Right atrium auricular region (tissue), 2 donors: ENCODE results near the gene AHCTF1. TPM values are rescaled to one million over a fixed set of nuclear protein-coding genes. Genes with fewer than 3 reads are reported as not detected.

Experiments
- DNase-seq: peaks from one replicate; pipeline ENCODE4 v3.0.0-alpha.2; 2019; ENCODE audit warnings: low spot score
- H3K27ac ChIP-seq, 2 donors: fragments of 200-600 bp; sonication (generic); 1 replicate in 1 of 2; 2 replicates in 1 of 2; pipeline ENCODE4 v1.5.1; 2016 to 2019
- H3K27me3 ChIP-seq, 2 donors: fragments of 200-600 bp; sonication (generic); one replicate each; pipeline versions ENCODE4 v1.5.1 to v1.6.0; 2017 to 2019
- H3K36me3 ChIP-seq: fragments of 200-600 bp; sonication (generic); one replicate; pipeline ENCODE4 v1.5.1; 2016
- H3K4me1 ChIP-seq, 2 donors: fragments of 200-600 bp; sonication (generic); one replicate each; pipeline versions ENCODE4 v1.5.1 to v1.6.0; 2017 to 2019
- H3K4me3 ChIP-seq, 2 donors: fragments of 200-600 bp; sonication (generic); 1 replicate in 1 of 2; 2 replicates in 1 of 2; pipeline ENCODE4 v1.5.1; 2017 to 2019; ENCODE audit warnings: mild to moderate bottlenecking in 1 of 2, moderate library complexity in 1 of 2
- H3K9me3 ChIP-seq, 2 donors: fragments of 200-600 bp; sonication (generic); one replicate each; pipeline ENCODE4 v1.5.1; 2019
- total RNA-seq, 2 donors: library from RNA; depleted of rRNA; stranded (reverse); fragments of >200 nt; gene quantifications; one replicate each; pipeline ENCODE4 v1.1.0, GENCODE V29; 2016
- TF ChIP-seq, protein P1 (sequence below), 2 donors: fragments of 200-600 bp; sonication (generic); IDR thresholded peaks; one replicate each; pipeline ENCODE4 v1.5.1; 2019; ENCODE audit warnings: antibody characterized with exemption in 2 of 2

The AHCTF1 gene
- total RNA-seq, 2 donors from 2014 or later, result 21.6 to 24.4 TPM

- TF ChIP-seq, protein P1, sequence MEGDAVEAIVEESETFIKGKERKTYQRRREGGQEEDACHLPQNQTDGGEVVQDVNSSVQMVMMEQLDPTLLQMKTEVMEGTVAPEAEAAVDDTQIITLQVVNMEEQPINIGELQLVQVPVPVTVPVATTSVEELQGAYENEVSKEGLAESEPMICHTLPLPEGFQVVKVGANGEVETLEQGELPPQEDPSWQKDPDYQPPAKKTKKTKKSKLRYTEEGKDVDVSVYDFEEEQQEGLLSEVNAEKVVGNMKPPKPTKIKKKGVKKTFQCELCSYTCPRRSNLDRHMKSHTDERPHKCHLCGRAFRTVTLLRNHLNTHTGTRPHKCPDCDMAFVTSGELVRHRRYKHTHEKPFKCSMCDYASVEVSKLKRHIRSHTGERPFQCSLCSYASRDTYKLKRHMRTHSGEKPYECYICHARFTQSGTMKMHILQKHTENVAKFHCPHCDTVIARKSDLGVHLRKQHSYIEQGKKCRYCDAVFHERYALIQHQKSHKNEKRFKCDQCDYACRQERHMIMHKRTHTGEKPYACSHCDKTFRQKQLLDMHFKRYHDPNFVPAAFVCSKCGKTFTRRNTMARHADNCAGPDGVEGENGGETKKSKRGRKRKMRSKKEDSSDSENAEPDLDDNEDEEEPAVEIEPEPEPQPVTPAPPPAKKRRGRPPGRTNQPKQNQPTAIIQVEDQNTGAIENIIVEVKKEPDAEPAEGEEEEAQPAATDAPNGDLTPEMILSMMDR (IDR thresholded peaks at IDR 0.05), result peak; percentile 79 to 89
- Histone ChIP-seq H3K4me1 (no peaks in the 10 kb centered on the region), H3K9me3 (no peaks in the 10 kb centered on the region), H3K27me3 (no peaks in the 10 kb centered on the region), H3K36me3 (no peaks in the 10 kb centered on the region), H3K27ac (no peak overlapping the region), H3K4me3 (no peak overlapping the region)
- DNase-seq, result no peak
These were observed 39.5 kb upstream of the AHCTF1 start for GRCh38 chr1:246971090-246971721.

- Histone ChIP-seq H3K4me3 (no peak overlapping the region), H3K36me3 (no peaks in the 10 kb centered on the region), H3K4me1 (no peaks in the 10 kb centered on the region), H3K27ac (no peak overlapping the region), H3K27me3 (no peaks in the 10 kb centered on the region), H3K9me3 (no peaks in the 10 kb centered on the region)
- no peak for DNase-seq
- TF ChIP-seq, protein P1 (IDR thresholded peaks at IDR 0.05), result no peak
These were observed 37.9 kb upstream of the AHCTF1 start for GRCh38 chr1:246969621-246970020.

DNA sequence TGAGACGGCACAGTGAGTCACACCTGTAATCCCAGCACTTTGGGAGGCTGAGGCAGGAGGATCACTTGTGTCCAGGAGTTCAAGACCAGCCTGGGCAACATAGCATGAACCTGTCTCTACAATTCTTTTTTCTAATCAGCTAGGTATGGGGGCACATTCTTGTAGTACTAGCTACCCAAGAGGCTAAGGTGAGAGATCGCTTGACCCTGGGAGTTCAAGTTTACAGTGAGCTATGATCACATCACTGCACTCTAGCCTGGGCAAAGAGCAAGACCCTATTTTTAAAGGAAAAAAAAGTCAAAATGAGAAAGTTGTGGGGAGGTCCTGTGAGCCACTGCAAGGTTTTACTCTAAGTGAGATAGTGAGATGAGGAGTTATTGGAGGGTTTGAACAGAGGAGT lies 34.8 kb upstream of the AHCTF1 start:
- Histone ChIP-seq H3K36me3 (no peaks in the 10 kb centered on the region), H3K27ac (no peak overlapping the region), H3K9me3 (no peaks in the 10 kb centered on the region), H3K27me3 (no peaks in the 10 kb centered on the region), H3K4me1 (no peaks in the 10 kb centered on the region), H3K4me3 (no peak overlapping the region)
- DNase-seq, result no peak
- TF ChIP-seq, protein P1 (IDR thresholded peaks at IDR 0.05), result no peak

DNA sequence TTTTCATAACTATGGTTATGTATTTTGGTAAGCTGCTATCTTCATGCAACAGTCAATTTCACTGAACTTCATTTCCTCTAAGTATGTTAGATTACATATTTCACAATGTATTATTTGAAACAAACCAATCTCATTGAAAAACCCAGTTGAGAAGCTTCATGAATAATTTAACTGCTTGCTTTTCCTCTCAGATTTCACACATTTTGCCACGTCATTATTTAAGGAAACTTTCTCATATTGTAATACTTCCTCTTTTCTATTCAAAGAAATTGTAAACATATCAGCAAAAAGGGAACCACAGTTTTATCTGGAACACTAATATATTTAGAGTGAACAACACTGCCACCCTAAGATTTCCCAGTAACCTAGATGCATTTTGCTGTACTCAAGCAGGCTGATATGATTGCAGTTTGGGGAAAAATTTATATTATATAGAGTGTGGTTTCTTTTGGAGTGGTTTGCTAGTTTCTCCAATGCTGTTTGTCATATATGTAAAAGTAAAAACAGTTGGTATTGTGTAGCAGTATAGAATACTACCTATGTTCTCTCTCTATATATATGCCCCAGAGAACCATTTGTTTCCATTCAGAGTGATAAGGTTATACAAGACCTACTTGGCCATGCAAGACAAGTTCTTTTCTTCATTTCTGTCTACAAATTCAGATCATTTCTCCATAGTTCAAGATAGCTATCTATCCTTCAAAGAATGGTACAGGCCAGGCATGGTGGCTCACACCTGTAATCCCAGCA lies 28.4 kb upstream of the AHCTF1 start:
- Histone ChIP-seq H3K27ac (no peak overlapping the region), H3K4me1 (no peaks in the 10 kb centered on the region), H3K27me3 (no peaks in the 10 kb centered on the region), H3K4me3 (no peak overlapping the region), H3K9me3 (no peaks in the 10 kb centered on the region), H3K36me3 (no peaks in the 10 kb centered on the region)
- DNase-seq, result no peak
- TF ChIP-seq, protein P1 (IDR thresholded peaks at IDR 0.05), result peak in 1 of 2 donors; percentile 33

DNA sequence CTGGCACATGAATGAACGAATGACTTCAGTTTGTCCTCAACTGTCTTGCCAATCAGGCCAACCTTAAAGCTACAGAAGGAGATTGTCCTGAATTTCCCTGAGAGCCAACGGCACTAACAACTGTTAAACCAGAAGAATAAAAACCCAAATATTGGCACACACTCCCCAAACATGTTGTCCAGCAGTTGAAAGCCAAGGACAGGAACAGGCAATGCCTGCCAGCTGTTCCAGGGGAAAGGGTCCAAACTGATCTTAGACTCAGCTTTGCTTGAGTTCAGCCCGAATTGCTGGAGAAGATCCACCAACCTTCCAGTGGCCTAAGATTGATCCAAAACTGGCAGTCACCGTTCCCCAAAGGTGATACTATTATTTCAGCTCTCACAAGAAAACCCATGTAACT lies 22.4 kb upstream of the AHCTF1 start:
- Histone ChIP-seq H3K4me1 (no peaks in the 10 kb centered on the region), H3K36me3 (no peaks in the 10 kb centered on the region), H3K27ac (no peak overlapping the region), H3K27me3 (no peaks in the 10 kb centered on the region), H3K4me3 (no peak overlapping the region), H3K9me3 (no peaks in the 10 kb centered on the region)
- TF ChIP-seq, protein P1 (IDR thresholded peaks at IDR 0.05), result no peak
- DNase-seq, result no peak
